Hematopoietic multipotent progenitor cell treated with erythropoietin and hydrocortisone succinate and interleukin-3 and kit ligand, for 4 days (in vitro differentiated cells): Measurements from ENCODE around the gene SLC25A47.

ENCODE experiments used
- DNase-seq: peaks from one replicate; pipeline ENCODE4 v3.0.0-alpha.2; 2015

Gene SLC25A47

GRCh38 chr14:100350276-100350926, 27.3 kb downstream of the SLC25A47 start:
- peak; percentile 41 for DNase-seq

GRCh38 chr14:100350986-100351385, 27.8 kb downstream of the SLC25A47 start:
- DNase-seq, result no peak

GRCh38 chr14:100358396-100358795, 35.3 kb downstream of the SLC25A47 start:
- no peak for DNase-seq

- DNase-seq, result no peak
These were observed 36.0 kb downstream of the SLC25A47 start for GRCh38 chr14:100359111-100359510.

- no peak for DNase-seq
These were observed 36.7 kb downstream of the SLC25A47 start for GRCh38 chr14:100359881-100360280.

GRCh38 chr14:100361626-100362025, 38.5 kb downstream of the SLC25A47 start:
- no peak for DNase-seq

- no peak for DNase-seq
These were observed 39.3 kb downstream of the SLC25A47 start for GRCh38 chr14:100362311-100362927.

- DNase-seq, result no peak
These were observed 39.9 kb downstream of the SLC25A47 start for GRCh38 chr14:100363053-100363452.

GRCh38 chr14:100364403-100364802, 41.3 kb downstream of the SLC25A47 start:
- no peak for DNase-seq

- no peak for DNase-seq
These were observed 42.6 kb downstream of the SLC25A47 start for GRCh38 chr14:100365741-100366140.

- no peak for DNase-seq
These were observed 45.9 kb downstream of the SLC25A47 start for GRCh38 chr14:100369019-100369418.

- DNase-seq, result no peak
These were observed 46.9 kb downstream of the SLC25A47 start for GRCh38 chr14:100370003-100370402.

- no peak for DNase-seq
These were observed 48.6 kb downstream of the SLC25A47 start for GRCh38 chr14:100371773-100372172.

- DNase-seq, result no peak
These were observed 49.4 kb downstream of the SLC25A47 start for GRCh38 chr14:100372357-100373048.

GRCh38 chr14:100374270-100374669, 51.1 kb downstream of the SLC25A47 start:
- DNase-seq, result no peak

GRCh38 chr14:100374876-100375265, 51.7 kb downstream of the SLC25A47 start:
- no peak for DNase-seq

GRCh38 chr14:100375266-100375962, 52.3 kb downstream of the SLC25A47 start:
- DNase-seq, result peak; percentile 88

GRCh38 chr14:100375963-100376735, 53.0 kb downstream of the SLC25A47 start, which contains the start of gene WDR25:
TSS of gene WDR25 (plus strand) at chr14:100376485.
- DNase-seq, result peak; percentile 97

GRCh38 chr14:100376751-100377171, 53.6 kb downstream of the SLC25A47 start:
- DNase-seq, result peak; percentile 32
